DOHH2 (cell line): ENCODE measurements around the gene GRID1.

Experiments used
- H3F3A ChIP-seq: fragments of 200-600 bp; sonication (generic), shearing (Covaris generic); 2 replicates; pipeline ENCODE4 v1.6.0; 2016; ENCODE audit warnings: antibody characterized with exemption, mild to moderate bottlenecking; ENCODE audit not compliant: control insufficient read depth, insufficient read depth
- H3K27ac ChIP-seq: fragments of 200-600 bp; sonication (generic); 2 replicates; pipeline ENCODE4 v1.5.1; 2014; ENCODE audit warnings: low read depth, mild to moderate bottlenecking, low read length, moderate library complexity
- H3K27me3 ChIP-seq: fragments of 200-600 bp; sonication (generic); 2 replicates; pipeline ENCODE4 v1.6.1; 2014; ENCODE audit warnings: mild to moderate bottlenecking, low read length, mixed read lengths; ENCODE audit not compliant: control insufficient read depth
- H3K36me3 ChIP-seq: fragments of 200-600 bp; sonication (generic); 2 replicates; pipeline ENCODE4 v1.6.1; 2014; ENCODE audit warnings: mild to moderate bottlenecking, low read length, moderate library complexity, mixed read lengths; ENCODE audit not compliant: control insufficient read depth
- H3K4me1 ChIP-seq: fragments of 200-600 bp; sonication (generic); 2 replicates; pipeline ENCODE4 v1.6.1; 2014; ENCODE audit warnings: mild to moderate bottlenecking, low read length, mixed read lengths; ENCODE audit not compliant: control insufficient read depth
- H3K4me2 ChIP-seq: fragments of 200-600 bp; sonication (generic); 2 replicates; pipeline ENCODE4 v1.6.0; 2014; ENCODE audit warnings: mild to moderate bottlenecking, low read length, moderate library complexity
- H3K4me3 ChIP-seq: fragments of 200-600 bp; sonication (generic); 2 replicates; pipeline ENCODE4 v1.5.1; 2014; ENCODE audit warnings: mild to moderate bottlenecking, low read length, mixed read lengths
- H3K79me2 ChIP-seq: fragments of 200-600 bp; sonication (generic); 2 replicates; pipeline ENCODE4 v1.6.1; 2014; ENCODE audit warnings: mild to moderate bottlenecking, low read length, mixed read lengths; ENCODE audit not compliant: control insufficient read depth
- H3K9me2 ChIP-seq: fragments of 200-600 bp; sonication (generic); replicated peaks from 2 replicates; pipeline ENCODE4 v1.6.1; 2014; ENCODE audit warnings: mild to moderate bottlenecking, low read length, mixed read lengths; ENCODE audit not compliant: control insufficient read depth
- H3K9me3 ChIP-seq: fragments of 200-600 bp; sonication (generic); 2 replicates; pipeline ENCODE4 v1.6.1; 2014; ENCODE audit warnings: antibody characterized with exemption, low read length, mixed read lengths; ENCODE audit not compliant: control insufficient read depth, insufficient read depth
- H4K20me1 ChIP-seq: fragments of 200-600 bp; sonication (generic); 2 replicates; pipeline ENCODE4 v1.6.0; 2014; ENCODE audit warnings: low read depth, mild to moderate bottlenecking, antibody characterized with exemption, low read length, moderate library complexity; ENCODE audit not compliant: control insufficient read depth, insufficient read depth
- CTCF ChIP-seq: fragments of 200-600 bp; sonication (generic); IDR thresholded peaks from one replicate; pipeline ENCODE4 v1.5.1; 2014; ENCODE audit warnings: antibody characterized with exemption, mild to moderate bottlenecking, low read depth, low read length; ENCODE audit not compliant: poor library complexity, severe bottlenecking
- EZH2phosphoT487 ChIP-seq: fragments of 200-600 bp; sonication (generic); IDR thresholded peaks from 2 replicates; pipeline ENCODE4 v1.6.1; 2017; ENCODE audit warnings: borderline replicate concordance, mild to moderate bottlenecking, antibody characterized with exemption, low read length, moderate library complexity, mixed read lengths

The GRID1 gene

GRCh38 chr10:86251426-86251825 lies 115.2 kb downstream of the GRID1 start:
- H3K27ac ChIP-seq: no peak overlapping the region
- H3K79me2 ChIP-seq: no peaks in the 10 kb centered on the region
- no peak overlapping the region for H3K4me3 ChIP-seq
- no peaks in the 10 kb centered on the region for H3F3A ChIP-seq
- no peaks in the 10 kb centered on the region for H3K36me3 ChIP-seq
- no peaks in the 10 kb centered on the region for H3K4me1 ChIP-seq
- H4K20me1 ChIP-seq: no peaks in the 10 kb centered on the region
- no peak for TF ChIP-seq EZH2phosphoT487
- no peak for TF ChIP-seq CTCF
- H3K9me3 ChIP-seq: peaks cover 7% of the 10 kb centered on the region; the same call in 1 of the 2 replicates
- no peaks in the 10 kb centered on the region for H3K9me2 ChIP-seq
- no peaks in the 10 kb centered on the region for H3K27me3 ChIP-seq
- H3K4me2 ChIP-seq: no peak overlapping the region

GRCh38 chr10:86250399-86250798 lies 116.2 kb downstream of the GRID1 start:
- no peaks in the 10 kb centered on the region for H3K4me1 ChIP-seq
- no peak overlapping the region for H3K4me2 ChIP-seq
- H4K20me1 ChIP-seq: no peaks in the 10 kb centered on the region
- no peaks in the 10 kb centered on the region for H3K36me3 ChIP-seq
- H3K27me3 ChIP-seq: no peaks in the 10 kb centered on the region
- no peaks in the 10 kb centered on the region for H3K79me2 ChIP-seq
- H3K4me3 ChIP-seq: no peak overlapping the region
- no peaks in the 10 kb centered on the region for H3F3A ChIP-seq
- H3K9me2 ChIP-seq: no peaks in the 10 kb centered on the region
- TF ChIP-seq EZH2phosphoT487: no peak
- TF ChIP-seq CTCF: no peak
- H3K27ac ChIP-seq: no peak overlapping the region
- peaks cover 7% of the 10 kb centered on the region; the same call in 1 of the 2 replicates for H3K9me3 ChIP-seq

- Histone ChIP-seq H3K4me3 (no peak overlapping the region), H3K27ac (no peak overlapping the region)
- TF ChIP-seq CTCF (no peak), EZH2phosphoT487 (no peak)
Measured at GRCh38 chr10:86249794-86250193, 116.8 kb downstream of the GRID1 start.

More at GRCh38 chr10:86249794-86250193, 116.8 kb downstream of the GRID1 start:
- Histone ChIP-seq H3K36me3 (no peaks in the 10 kb centered on the region), H3F3A (no peaks in the 10 kb centered on the region), H3K27me3 (no peaks in the 10 kb centered on the region), H3K79me2 (no peaks in the 10 kb centered on the region), H3K4me2 (no peak overlapping the region), H4K20me1 (no peaks in the 10 kb centered on the region), H3K9me3 (peaks cover 7% of the 10 kb centered on the region; the same call in 1 of the 2 replicates), H3K9me2 (no peaks in the 10 kb centered on the region), H3K4me1 (no peaks in the 10 kb centered on the region)
